HG02885 (cell line): ENCODE measurements around the gene YWHAB.
"Not testable (repeated sequence)": the region's sequence is repeated elsewhere in the genome, so short reads cannot be mapped to it uniquely, and the experiment has no call there.

Experiments used
- ATAC-seq: cut with Tn5 transposase; IDR thresholded peaks from one replicate; pipeline ENCODE4 v1.9.1; 2021; ENCODE audit warnings: mild to moderate bottlenecking; ENCODE audit not compliant: unreplicated experiment, poor library complexity

YWHAB gene

GRCh38 chr20:44885392-44886265 is at the start of gene YWHAB:
Gene YWHAB, plus strand, starts transcription at chr20:44885705. Its CDS starts 15,829 bp downstream, at chr20:44901534.
- ATAC-seq: peak; percentile 96

GRCh38 chr20:44836601-44837120 is 48.8 kb upstream of the YWHAB start:
- ATAC-seq: no peak

DNA sequence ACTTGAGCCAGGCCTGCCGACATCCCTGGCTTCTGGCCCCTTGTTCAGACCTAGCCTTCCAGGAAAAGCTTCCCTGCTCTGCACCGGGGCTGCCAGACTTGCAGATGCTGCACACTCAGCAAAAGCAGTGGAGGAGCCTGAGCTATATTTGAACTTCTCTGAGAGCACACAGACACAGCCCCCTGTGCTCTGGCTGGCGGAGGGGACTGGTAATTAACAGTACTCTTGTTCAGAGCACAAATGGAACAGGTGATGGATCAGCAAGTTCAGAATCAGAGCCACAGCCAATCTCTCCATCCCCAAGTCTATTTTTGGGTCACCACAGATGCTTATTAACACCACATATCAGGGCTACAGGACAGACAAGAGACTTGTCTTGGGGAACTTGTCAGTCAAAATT is 47.6 kb upstream of the YWHAB start:
- ATAC-seq: no peak

GRCh38 chr20:44838521-44838920 is 47.0 kb upstream of the YWHAB start:
- no peak for ATAC-seq

GRCh38 chr20:44839481-44839880 is 46.0 kb upstream of the YWHAB start:
- ATAC-seq: no peak

DNA sequence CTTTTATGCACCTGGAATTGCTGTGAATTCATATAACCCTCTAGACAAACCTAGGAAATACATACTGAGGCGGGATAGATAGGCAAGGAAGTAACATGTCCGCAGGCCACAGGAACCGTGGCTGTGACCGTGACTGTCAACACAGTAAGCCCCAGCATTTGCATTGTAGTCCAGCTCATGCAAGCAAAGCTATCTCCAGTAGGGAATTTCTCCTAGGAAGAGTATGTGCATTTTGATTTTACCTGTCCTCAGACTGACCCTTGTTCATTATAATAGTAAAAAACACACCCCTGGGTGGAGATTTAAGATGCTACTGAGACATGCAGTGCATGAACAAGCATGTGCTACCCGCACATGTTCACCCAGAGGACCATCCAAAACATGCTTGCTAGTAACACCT is 44.7 kb upstream of the YWHAB start:
- no peak for ATAC-seq

GRCh38 chr20:44841955-44842354 is 43.5 kb upstream of the YWHAB start:
- no peak for ATAC-seq

DNA sequence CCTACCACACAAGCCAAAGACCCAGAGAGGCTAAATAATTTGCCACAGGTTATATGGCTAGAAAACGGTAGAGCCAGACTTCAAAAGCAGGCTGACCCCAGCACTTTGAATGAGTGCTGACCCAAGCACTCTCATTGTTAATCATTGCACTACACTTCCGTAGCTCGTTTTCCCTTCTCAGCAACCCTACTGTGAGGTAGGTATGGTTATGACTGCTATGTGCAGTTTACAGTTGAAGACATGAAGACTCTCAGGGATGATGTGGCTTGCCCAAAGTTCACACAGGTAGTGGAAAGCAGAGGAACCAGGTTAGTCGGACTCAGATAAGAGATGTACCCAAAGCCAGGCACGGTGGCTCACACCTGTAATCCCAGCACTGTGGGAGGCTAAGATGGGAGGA is 41.6 kb upstream of the YWHAB start:
- no peak for ATAC-seq

DNA sequence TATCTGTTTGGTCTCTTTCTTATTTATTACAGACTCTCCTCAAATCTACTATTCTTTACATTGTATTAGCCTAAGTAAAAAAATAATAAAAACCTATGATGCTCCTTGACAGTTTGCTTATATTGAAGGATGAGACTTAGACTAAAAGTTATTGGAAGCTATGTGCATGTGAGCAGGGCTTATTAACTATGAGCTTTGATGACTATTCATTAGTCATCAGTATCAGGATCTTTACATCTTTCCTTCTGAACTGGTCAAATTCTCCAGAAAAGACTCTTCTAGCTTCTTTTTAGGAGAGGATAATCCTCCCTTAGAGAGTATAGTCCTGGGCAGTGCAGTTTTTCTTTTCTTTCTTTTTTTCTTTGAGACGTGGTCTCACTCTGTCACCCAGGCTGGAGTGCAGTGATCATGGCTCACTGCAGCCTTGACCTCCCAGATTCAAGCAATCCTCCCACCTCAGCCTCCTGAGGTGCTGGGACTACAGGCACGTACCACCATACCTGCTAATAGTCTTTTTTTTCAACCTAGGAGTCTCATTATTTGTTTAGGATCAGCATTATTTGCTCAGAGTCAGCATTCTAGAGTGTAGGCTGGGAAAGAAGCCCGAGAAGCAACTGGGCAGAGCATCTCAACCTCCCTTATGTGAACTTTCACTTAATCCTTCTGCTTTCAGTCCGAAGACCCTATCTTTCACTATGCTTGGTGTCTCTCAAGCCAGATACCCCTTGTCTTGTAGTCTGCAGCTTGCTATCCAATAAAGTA is 37.1 kb upstream of the YWHAB start:
- no peak for ATAC-seq

GRCh38 chr20:44849703-44850102 is 35.8 kb upstream of the YWHAB start:
- no peak for ATAC-seq

GRCh38 chr20:44850272-44850671 is 35.2 kb upstream of the YWHAB start:
- ATAC-seq: no peak

- ATAC-seq: no peak
These were observed 34.7 kb upstream of the YWHAB start for GRCh38 chr20:44850837-44851236.

GRCh38 chr20:44851545-44851944 is 34.0 kb upstream of the YWHAB start:
- no peak for ATAC-seq

GRCh38 chr20:44856442-44856841 is 29.1 kb upstream of the YWHAB start:
- no peak for ATAC-seq

- no peak for ATAC-seq
These were observed 28.6 kb upstream of the YWHAB start for GRCh38 chr20:44856856-44857448.

DNA sequence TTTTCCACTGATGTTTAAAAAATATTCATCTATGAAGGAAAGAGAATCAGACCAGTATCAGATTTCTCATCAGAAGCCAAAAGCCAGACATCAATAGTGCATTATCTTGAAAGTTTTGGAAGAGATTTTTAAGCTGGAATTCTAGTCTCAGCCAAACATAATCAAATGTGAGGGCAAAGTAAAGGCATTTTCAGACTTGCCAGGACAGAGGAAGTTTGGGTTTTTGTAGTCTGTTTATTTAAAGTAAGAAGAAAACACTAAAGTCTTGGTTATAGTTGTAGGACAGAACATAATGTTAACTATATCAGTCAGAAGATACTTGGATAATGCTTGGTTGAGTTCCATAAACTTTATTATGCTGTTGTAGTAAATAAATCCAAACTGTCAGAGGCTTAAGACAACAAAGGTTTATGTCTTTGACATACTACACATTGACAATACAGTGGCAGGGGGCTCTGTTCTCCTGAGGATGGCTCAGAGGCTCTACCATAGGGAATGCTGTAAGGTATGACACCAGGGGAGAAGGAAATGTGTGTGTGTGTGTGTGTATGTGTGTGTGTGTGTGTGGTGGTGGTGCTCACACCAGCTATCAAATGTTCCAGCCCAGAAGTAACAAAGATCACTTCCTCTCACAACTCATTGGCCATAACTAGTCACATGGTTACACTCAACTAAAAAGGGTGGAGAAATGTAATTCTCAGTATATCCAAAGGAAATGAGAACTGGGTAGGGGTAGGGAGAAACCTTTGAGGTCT is 26.7 kb upstream of the YWHAB start:
- no peak for ATAC-seq

DNA sequence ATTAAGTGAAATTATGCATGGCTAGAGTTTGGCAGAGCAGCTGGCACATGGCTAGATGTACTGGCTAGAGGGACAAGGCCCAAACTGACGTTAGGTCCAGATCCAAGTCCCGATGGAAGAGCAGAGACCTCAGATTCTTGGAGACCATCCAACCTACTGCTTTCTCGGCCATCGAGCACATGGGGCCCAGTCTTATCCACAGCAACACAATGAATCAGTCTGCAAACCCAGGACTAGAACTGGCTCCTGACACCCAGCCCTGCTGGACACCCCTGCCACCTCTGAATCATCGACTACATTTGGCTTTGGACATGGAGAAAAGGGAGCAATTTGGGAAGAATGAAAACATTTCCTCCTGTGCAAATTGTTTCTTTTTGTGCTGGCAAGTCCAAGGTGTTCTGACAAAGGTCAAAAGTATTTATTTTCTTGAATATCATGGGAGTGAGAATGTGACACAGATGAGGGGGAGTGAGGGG is 23.9 kb upstream of the YWHAB start:
- ATAC-seq: no peak

DNA sequence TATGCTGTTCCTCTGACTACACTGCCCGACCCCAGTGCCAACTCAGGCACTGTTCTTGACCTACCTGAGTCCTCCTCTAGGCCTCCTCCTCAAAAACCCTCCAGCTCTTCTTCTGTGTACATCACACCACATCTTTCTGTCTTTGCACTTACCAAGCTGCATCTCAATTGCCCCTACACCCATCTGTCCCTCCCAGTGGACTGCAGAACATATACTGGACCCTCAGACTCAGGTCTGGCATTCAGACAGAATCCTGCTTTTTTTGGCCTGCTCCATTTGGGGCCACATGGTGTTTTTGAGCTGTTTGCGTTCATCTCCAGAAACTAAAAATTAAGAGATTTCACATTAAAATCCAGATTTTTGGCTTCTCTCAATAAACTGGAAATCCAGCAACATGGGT is 23.2 kb upstream of the YWHAB start:
- ATAC-seq: no peak

- not testable (repeated sequence) for ATAC-seq
These were observed 22.0 kb upstream of the YWHAB start for GRCh38 chr20:44863365-44864084.
